OCI-LY7 (cell line): Measurements from ENCODE around the gene RTEL1. TPM values are rescaled to one million over a fixed set of nuclear protein-coding genes. Genes with fewer than 3 reads are reported as not detected.

Experiments
- BruUV-seq: library from RNA; stranded (reverse); fragments of 400-500 nt; replicated peaks from 2 replicates; lab custom pipeline; 2021; lab: Mats Ljungman, UMichigan
- CTCF ChIA-PET: fragments of 300-600 bp; sonication (Branson Sonifier 250); formaldehyde crosslinking; loops from one replicate; lab custom pipeline; 2022; ENCODE audit warnings: antibody characterized with exemption; ENCODE audit not compliant: unreplicated experiment; lab: Charles Lee
- POLR2A ChIA-PET: fragments of 300-600 bp; sonication (Branson Sonifier 250); formaldehyde crosslinking; loops from one replicate; lab custom pipeline; 2022; ENCODE audit warnings: antibody characterized with exemption; lab: Charles Lee
- DNase-seq: peaks from one replicate; pipeline ENCODE4 v3.0.0-alpha.2; 2015; ENCODE audit warnings: low spot score
- H2AFZ ChIP-seq: fragments of 200-600 bp; sonication (generic), shearing (Covaris generic); 2 replicates; pipeline ENCODE4 v1.6.1; 2014; ENCODE audit warnings: mild to moderate bottlenecking, antibody characterized with exemption, low read length, moderate library complexity
- H3K27ac ChIP-seq: fragments of 200-600 bp; sonication (generic); 2 replicates; pipeline ENCODE4 v1.5.1; 2014; ENCODE audit warnings: mixed run types, low read depth, mild to moderate bottlenecking, moderate library complexity, low read length, inconsistent platforms; ENCODE audit not compliant: poor library complexity, severe bottlenecking
- H3K36me3 ChIP-seq: fragments of 200-600 bp; sonication (generic); 2 replicates; pipeline ENCODE4 v1.6.1; 2014; ENCODE audit warnings: mild to moderate bottlenecking, antibody characterized with exemption, low read length, moderate library complexity, mixed read lengths; ENCODE audit not compliant: insufficient read depth
- H3K4me1 ChIP-seq: fragments of 200-600 bp; sonication (generic); 2 replicates; pipeline ENCODE4 v1.5.1; 2014; ENCODE audit warnings: mild to moderate bottlenecking, low read length; ENCODE audit not compliant: insufficient read depth, poor library complexity, severe bottlenecking
- H3K4me2 ChIP-seq: fragments of 200-600 bp; sonication (generic); 2 replicates; pipeline ENCODE4 v1.6.1; 2014; ENCODE audit warnings: mild to moderate bottlenecking, low read length
- H3K4me3 ChIP-seq: fragments of 200-600 bp; sonication (generic); 2 replicates; pipeline ENCODE4 v1.5.1; 2014; ENCODE audit warnings: mild to moderate bottlenecking, low read depth, low read length; ENCODE audit not compliant: poor library complexity, severe bottlenecking
- H3K79me2 ChIP-seq: fragments of 200-600 bp; sonication (generic); 2 replicates; pipeline ENCODE4 v1.6.1; 2016; ENCODE audit warnings: low read depth, mild to moderate bottlenecking, low read length, moderate library complexity, mixed read lengths; ENCODE audit not compliant: insufficient read depth
- H3K9me2 ChIP-seq: fragments of 200-600 bp; sonication (generic); 2 replicates; pipeline ENCODE4 v1.6.1; 2016; ENCODE audit warnings: mild to moderate bottlenecking, low read length, mixed read lengths; ENCODE audit not compliant: insufficient read depth
- H3K9me3 ChIP-seq: fragments of 200-600 bp; sonication (generic); 2 replicates; pipeline ENCODE4 v1.6.1; 2014; ENCODE audit warnings: mild to moderate bottlenecking, mixed run types, low read length, mixed read lengths
- H4K20me1 ChIP-seq: fragments of 200-600 bp; sonication (generic); 2 replicates; pipeline ENCODE4 v1.6.1; 2014; ENCODE audit warnings: mild to moderate bottlenecking, antibody characterized with exemption, low read length, moderate library complexity, mixed read lengths; ENCODE audit not compliant: insufficient read depth
- EZH2phosphoT487 ChIP-seq: fragments of 200-600 bp; sonication (generic); IDR thresholded peaks from 2 replicates; pipeline ENCODE4 v1.6.1; 2018; ENCODE audit warnings: low read depth, borderline replicate concordance, mild to moderate bottlenecking, mixed run types, antibody characterized with exemption, low read length, moderate library complexity, mixed read lengths
- intact Hi-C: fragments of 100-400 bp; cut with micrococcal nuclease; formaldehyde crosslinking; loops from one replicate; pipeline ENCODE4 v1.10.0; 2022; ENCODE audit not compliant: unreplicated experiment
- total RNA-seq, 2 experiments: library from RNA; depleted of rRNA in 1 of 2; stranded (reverse); fragments of >200 nt in 1 of 2; shearing (Covaris generic) in 1 of 2; gene quantifications; 2 replicates each; pipeline ENCODE4 v1.2.3, GENCODE V29; 2014 to 2022
- TF ChIP-seq, protein P1 (sequence below): fragments of 200-600 bp; sonication (generic); conservative IDR thresholded peaks from 2 replicates; pipeline ENCODE4 v1.5.1; 2014; ENCODE audit warnings: mild to moderate bottlenecking, antibody characterized with exemption, low read length, moderate library complexity, mixed read lengths

RTEL1 gene
- total RNA-seq, 2 experiments from 2014 or later, result 22.5 to 47.2 TPM

DNA sequence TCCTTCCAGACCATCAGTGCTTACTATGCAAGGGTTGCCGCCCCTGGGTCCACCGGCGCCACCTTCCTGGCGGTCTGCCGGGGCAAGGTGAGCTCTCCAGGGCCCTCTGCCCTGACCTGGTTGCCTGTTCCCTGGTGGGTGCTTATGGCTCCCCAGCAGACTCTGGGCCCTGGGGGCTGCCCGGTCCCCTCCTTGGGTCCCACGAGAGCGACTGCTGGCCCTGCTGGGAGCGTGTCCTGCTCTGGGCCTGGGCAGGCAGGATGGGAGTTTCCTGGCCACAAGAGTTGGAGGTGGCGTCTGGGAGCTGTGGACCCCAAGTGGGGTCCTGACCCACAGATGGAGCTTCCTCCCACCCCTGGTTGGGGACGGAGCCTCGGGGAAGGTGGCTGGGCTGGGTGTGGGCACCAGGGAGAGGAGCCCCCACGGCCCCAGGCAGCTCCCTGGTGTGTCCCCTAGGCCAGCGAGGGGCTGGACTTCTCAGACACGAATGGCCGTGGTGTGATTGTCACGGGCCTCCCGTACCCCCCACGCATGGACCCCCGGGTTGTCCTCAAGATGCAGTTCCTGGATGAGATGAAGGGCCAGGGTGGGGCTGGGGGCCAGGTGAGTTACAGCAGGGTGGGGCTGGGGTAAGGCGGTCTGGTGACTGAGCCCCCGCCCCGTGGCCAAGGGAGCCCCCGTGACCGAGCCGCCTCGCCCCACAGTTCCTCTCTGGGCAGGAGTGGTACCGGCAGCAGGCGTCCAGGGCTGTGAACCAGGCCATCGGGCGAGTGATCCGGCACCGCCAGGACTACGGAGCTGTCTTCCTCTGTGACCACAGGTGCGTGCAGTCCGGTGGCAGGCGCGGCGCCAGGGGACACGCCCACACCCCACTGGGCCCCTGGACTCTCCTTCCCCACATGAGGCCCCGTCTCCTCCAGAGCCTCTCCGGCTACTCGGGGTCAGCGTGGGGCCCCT is 31.2 kb downstream of the RTEL1 start:
- H4K20me1 ChIP-seq, result no peaks in the 10 kb centered on the region
- no peak overlapping the region for H3K4me2 ChIP-seq
- POLR2A ChIA-PET, result no interaction called here
- no peaks in the 10 kb centered on the region for H3K9me2 ChIP-seq
- H2AFZ ChIP-seq, result no peak overlapping the region
- no peak overlapping the region for H3K4me3 ChIP-seq
- no TSS peak for BruUV-seq
- H3K27ac ChIP-seq, result no peak overlapping the region
- CTCF ChIA-PET, result no interaction called here
- no peak for DNase-seq
- TF ChIP-seq EZH2phosphoT487, result no peak
- TF ChIP-seq, protein P1, sequence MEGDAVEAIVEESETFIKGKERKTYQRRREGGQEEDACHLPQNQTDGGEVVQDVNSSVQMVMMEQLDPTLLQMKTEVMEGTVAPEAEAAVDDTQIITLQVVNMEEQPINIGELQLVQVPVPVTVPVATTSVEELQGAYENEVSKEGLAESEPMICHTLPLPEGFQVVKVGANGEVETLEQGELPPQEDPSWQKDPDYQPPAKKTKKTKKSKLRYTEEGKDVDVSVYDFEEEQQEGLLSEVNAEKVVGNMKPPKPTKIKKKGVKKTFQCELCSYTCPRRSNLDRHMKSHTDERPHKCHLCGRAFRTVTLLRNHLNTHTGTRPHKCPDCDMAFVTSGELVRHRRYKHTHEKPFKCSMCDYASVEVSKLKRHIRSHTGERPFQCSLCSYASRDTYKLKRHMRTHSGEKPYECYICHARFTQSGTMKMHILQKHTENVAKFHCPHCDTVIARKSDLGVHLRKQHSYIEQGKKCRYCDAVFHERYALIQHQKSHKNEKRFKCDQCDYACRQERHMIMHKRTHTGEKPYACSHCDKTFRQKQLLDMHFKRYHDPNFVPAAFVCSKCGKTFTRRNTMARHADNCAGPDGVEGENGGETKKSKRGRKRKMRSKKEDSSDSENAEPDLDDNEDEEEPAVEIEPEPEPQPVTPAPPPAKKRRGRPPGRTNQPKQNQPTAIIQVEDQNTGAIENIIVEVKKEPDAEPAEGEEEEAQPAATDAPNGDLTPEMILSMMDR, result no peak
- peaks cover 5% of the 10 kb centered on the region for H3K36me3 ChIP-seq
- no peaks in the 10 kb centered on the region for H3K9me3 ChIP-seq
- H3K79me2 ChIP-seq, result no peaks in the 10 kb centered on the region
- no peaks in the 10 kb centered on the region for H3K4me1 ChIP-seq
- intact Hi-C loops, result no loop called here

GRCh38 chr20:63690003-63690897 is 32.1 kb downstream of the RTEL1 start:
- ChIA-PET CTCF (no interaction called here), POLR2A (no interaction called here)
- BruUV-seq, result no TSS peak
- TF ChIP-seq, protein P1, result no peak
- no peak for TF ChIP-seq EZH2phosphoT487
- no peak for DNase-seq
- Histone ChIP-seq H3K9me3 (no peaks in the 10 kb centered on the region), H3K4me1 (no peaks in the 10 kb centered on the region), H3K9me2 (no peaks in the 10 kb centered on the region), H3K79me2 (no peaks in the 10 kb centered on the region), H3K36me3 (peaks cover 14% of the 10 kb centered on the region), H3K4me3 (no peak overlapping the region), H2AFZ (no peak overlapping the region), H3K4me2 (no peak overlapping the region), H4K20me1 (no peaks in the 10 kb centered on the region), H3K27ac (no peak overlapping the region)
- intact Hi-C loops, result no loop called here
